GM19025 (cell line): ENCODE data around the gene RALGAPA1.
"Not testable (repeated sequence)": the region's sequence is repeated elsewhere in the genome, so short reads cannot be mapped to it uniquely, and the experiment has no call there.

Experiments used
- ATAC-seq: cut with Tn5 transposase; IDR thresholded peaks from one replicate; pipeline ENCODE4 v1.9.1; 2021; ENCODE audit warnings: mild to moderate bottlenecking, low read depth, moderate library complexity; ENCODE audit not compliant: unreplicated experiment

RALGAPA1 gene

GRCh38 chr14:35632676-35633075, 176.4 kb downstream of the RALGAPA1 start:
- no peak for ATAC-seq

GRCh38 chr14:35632271-35632670, 176.8 kb downstream of the RALGAPA1 start:
- ATAC-seq, result no peak

GRCh38 chr14:35631071-35631805, 177.9 kb downstream of the RALGAPA1 start:
- no peak for ATAC-seq

- no peak for ATAC-seq
These were observed 180.1 kb downstream of the RALGAPA1 start for GRCh38 chr14:35628989-35629388.

- not testable (repeated sequence) for ATAC-seq
These were observed 182.1 kb downstream of the RALGAPA1 start for GRCh38 chr14:35626947-35627346.

- not testable (repeated sequence) for ATAC-seq
These were observed 187.1 kb downstream of the RALGAPA1 start for GRCh38 chr14:35621996-35622395.

- not testable (repeated sequence) for ATAC-seq
These were observed 189.1 kb downstream of the RALGAPA1 start for GRCh38 chr14:35619998-35620397.

GRCh38 chr14:35619461-35619860, 189.6 kb downstream of the RALGAPA1 start:
- ATAC-seq, result not testable (repeated sequence)

- ATAC-seq, result no peak
These were observed 191.6 kb downstream of the RALGAPA1 start for GRCh38 chr14:35617500-35617899.

GRCh38 chr14:35607380-35607779, 201.7 kb downstream of the RALGAPA1 start:
- ATAC-seq, result no peak

GRCh38 chr14:35600253-35600652, 208.8 kb downstream of the RALGAPA1 start:
- ATAC-seq, result no peak

- ATAC-seq, result no peak
These were observed 214.5 kb downstream of the RALGAPA1 start for GRCh38 chr14:35594616-35595015.

- not testable (repeated sequence) for ATAC-seq
These were observed 221.7 kb downstream of the RALGAPA1 start for GRCh38 chr14:35587373-35587772.

- ATAC-seq, result no peak
These were observed 230.5 kb downstream of the RALGAPA1 start for GRCh38 chr14:35578639-35579038.

- no peak for ATAC-seq
These were observed 231.0 kb downstream of the RALGAPA1 start for GRCh38 chr14:35578135-35578534.

GRCh38 chr14:35576856-35577255, 232.2 kb downstream of the RALGAPA1 start:
- ATAC-seq, result no peak

- ATAC-seq, result no peak
These were observed 232.8 kb downstream of the RALGAPA1 start for GRCh38 chr14:35576260-35576659.

- no peak for ATAC-seq
These were observed 235.2 kb downstream of the RALGAPA1 start for GRCh38 chr14:35573911-35574310.

GRCh38 chr14:35571598-35571997, 237.5 kb downstream of the RALGAPA1 start:
- ATAC-seq, result no peak

GRCh38 chr14:35565871-35566464, 243.1 kb downstream of the RALGAPA1 start:
- ATAC-seq, result no peak

GRCh38 chr14:35558680-35559079, 250.4 kb downstream of the RALGAPA1 start:
- ATAC-seq, result no peak

GRCh38 chr14:35557221-35557747, 251.8 kb downstream of the RALGAPA1 start:
- ATAC-seq, result no peak
